Lung (tissue), 12 donors: ENCODE measurements around the gene PSMB5. TPM values are rescaled to one million over a fixed set of nuclear protein-coding genes. Genes with fewer than 3 reads are reported as not detected.

Source experiments
- ATAC-seq: fragments of 200-7000 bp; cut with Tn5 transposase; one replicate; pipeline ENCODE4 v1.9.1; 2020; ENCODE audit warnings: moderate number of reproducible peaks; ENCODE audit not compliant: insufficient read depth, low FRiP score
- DNase-seq, 3 donors: peaks; one replicate each; pipeline ENCODE4 v3.0.0-alpha.2; 2013 to 2017
- H3K27ac ChIP-seq, 2 donors: one replicate each; pipeline ENCODE4 v1.5.1; 2013; ENCODE audit warnings: mild to moderate bottlenecking in 2 of 2, moderate library complexity in 2 of 2, control low read depth in 1 of 2, inconsistent platforms in 1 of 2, low read depth in 1 of 2, low read length in 1 of 2
- H3K27me3 ChIP-seq, 3 donors: one replicate each; pipeline ENCODE4 v1.5.1; 2013; ENCODE audit warnings: low read length in 2 of 3; ENCODE audit not compliant: control insufficient read depth in 3 of 3, insufficient read depth in 3 of 3
- H3K36me3 ChIP-seq, 4 donors: one replicate each; pipeline ENCODE4 v1.5.1; 2013; ENCODE audit warnings: low read length in 4 of 4, mild to moderate bottlenecking in 1 of 4, moderate library complexity in 1 of 4; ENCODE audit not compliant: control insufficient read depth in 4 of 4, insufficient read depth in 4 of 4
- H3K4me1 ChIP-seq, 5 donors: one replicate each; pipeline ENCODE4 v1.5.1; 2013; ENCODE audit warnings: low read length in 5 of 5, mild to moderate bottlenecking in 2 of 5, moderate library complexity in 1 of 5; ENCODE audit not compliant: control insufficient read depth in 5 of 5, insufficient read depth in 5 of 5
- H3K4me3 ChIP-seq: one replicate; pipeline ENCODE4 v1.5.1; 2013; ENCODE audit warnings: mild to moderate bottlenecking, control low read depth, moderate library complexity
- H3K9ac ChIP-seq, 2 donors: one replicate each; pipeline ENCODE4 v1.5.1; 2013; ENCODE audit warnings: low read length in 2 of 2, control low read depth in 1 of 2; ENCODE audit not compliant: insufficient read depth in 1 of 2
- H3K9me3 ChIP-seq, 4 donors: one replicate each; pipeline ENCODE4 v1.5.1; 2013; ENCODE audit warnings: low read length in 3 of 4, mild to moderate bottlenecking in 1 of 4, moderate library complexity in 1 of 4; ENCODE audit not compliant: control insufficient read depth in 4 of 4, insufficient read depth in 3 of 4
- CTCF ChIP-seq: IDR thresholded peaks from 2 replicates; pipeline ENCODE4 v1.5.1; 2012; ENCODE audit warnings: mild to moderate bottlenecking; ENCODE audit errors: control extremely low read depth, extremely low read depth
- WGBS, 2 donors: extraction: QIAGEN DNeasy Blood & Tissue Kit; methylation state at CpG; one replicate each; pipeline ENCODE4 v1.1.7; 2013; 5-methylcytosine and 5-hydroxymethylcytosine counted together
- polyA plus RNA-seq, 2 donors: library from polyadenylated mRNA; stranded (reverse); fragments of 200-250 nt; gene quantifications; one replicate each; pipeline ENCODE4 v1.2.1, GENCODE V29; 2013
- total RNA-seq, 2 donors: library from RNA; depleted of rRNA in 1 of 2; stranded (reverse); fragments of >200 nt in 1 of 2; gene quantifications; one replicate each; pipeline ENCODE4 v1.2.1, GENCODE V29; 2014 to 2021
- donor health status: control.
- donor health status: control.
- donor health status: Bipolar disorder and iron deficiency.
- donor health status: healthy.
- donor health status: DM: yes; HTN: yes; CAD: no.

The PSMB5 gene
- total and polyA plus RNA-seq, 4 donors, result 64.8 to 147 (median 101) TPM

- Histone ChIP-seq H3K27ac (peak overlapping the region; percentile 29 to 51), H3K9me3 (no peaks in the 10 kb centered on the region), H3K9ac (no peak overlapping the region), H3K27me3 (no peaks in the 10 kb centered on the region), H3K36me3 (peaks cover 0 to 6% (median under 1%) of the 10 kb centered on the region in 4 donors), H3K4me3 (no peak overlapping the region), H3K4me1 (peaks cover 0 to 15% (median 10%) of the 10 kb centered on the region in 5 donors)
- no peak for ATAC-seq
- 77 to 78% methylated on average over 79 to 85 of the region's 85 CpGs for WGBS, 2 donors
- DNase-seq, result no peak
- TF ChIP-seq CTCF, result no peak
These were observed 13.3 kb upstream of the PSMB5 start for GRCh38 chr14:23047751-23048693.

- DNase-seq (peak in 1 of 3 donors; percentile 64), ATAC-seq (no peak)
- Histone ChIP-seq H3K4me3 (no peak overlapping the region), H3K9me3 (no peaks in the 10 kb centered on the region), H3K9ac (no peak overlapping the region), H3K27me3 (no peaks in the 10 kb centered on the region), H3K27ac (peak overlapping the region; percentile 7 to 29), H3K36me3 (peaks cover 0 to 6% (median under 1%) of the 10 kb centered on the region in 4 donors), H3K4me1 (peaks cover 0 to 15% (median 10%) of the 10 kb centered on the region in 5 donors)
- no peak for TF ChIP-seq CTCF
- 68 to 69% methylated on average over 6 of the region's 6 CpGs for WGBS, 2 donors
These were observed 12.4 kb upstream of the PSMB5 start for GRCh38 chr14:23047034-23047634.

DNA sequence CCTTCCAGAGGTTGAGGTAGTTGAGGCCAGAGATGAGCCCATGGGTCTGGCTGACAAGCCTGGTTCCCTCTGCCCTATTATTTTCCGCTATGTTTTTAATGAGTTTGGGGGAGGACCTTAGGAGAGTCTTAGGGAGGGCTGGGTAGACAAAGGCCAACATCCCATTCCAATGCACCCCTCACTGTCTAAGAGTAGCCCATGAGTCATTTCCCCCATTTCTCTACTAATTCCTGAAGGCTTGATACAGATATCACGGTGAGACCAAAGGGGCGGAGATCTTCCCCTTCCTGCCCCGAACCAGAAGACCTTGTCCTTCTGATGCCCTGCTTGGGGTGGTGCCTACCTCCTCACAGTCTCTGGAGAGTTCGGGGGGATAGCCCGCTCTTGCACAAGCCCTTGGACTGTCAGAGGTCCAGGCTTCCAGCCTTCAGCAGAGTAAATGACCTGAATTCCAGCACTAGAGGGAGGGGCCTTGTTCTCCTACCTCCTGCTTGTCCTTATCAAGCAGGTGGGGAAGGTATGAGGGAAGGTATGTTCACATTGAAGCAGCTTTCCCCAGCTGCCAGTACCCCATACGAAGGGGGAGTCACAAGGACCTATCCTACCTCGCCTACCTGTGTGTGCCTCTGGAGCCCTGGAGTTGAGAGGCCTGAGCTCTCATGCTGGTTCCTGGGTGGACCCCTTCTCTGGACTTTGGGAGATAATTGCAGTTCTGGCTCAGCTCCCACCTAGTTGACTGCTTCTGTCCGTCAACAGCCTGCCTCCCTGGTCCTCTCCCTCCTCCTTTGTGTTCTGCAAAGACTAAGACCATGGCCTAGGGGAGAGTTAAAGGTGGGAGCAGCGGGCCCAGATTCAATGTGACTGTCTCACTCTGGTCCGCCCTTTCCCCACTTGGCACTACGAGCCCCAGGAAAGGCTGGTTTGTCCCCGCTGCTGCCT is 11.0 kb upstream of the PSMB5 start:
- DNase-seq, result no peak

More for the DNA sequence above, 11.0 kb upstream of the PSMB5 start:
- H3K9me3 ChIP-seq, result no peaks in the 10 kb centered on the region
- no peak for TF ChIP-seq CTCF
- peaks cover 0 to 2% (median under 1%) of the 10 kb centered on the region in 4 donors for H3K36me3 ChIP-seq
- no peak for ATAC-seq
- no peak overlapping the region for H3K9ac ChIP-seq
- no peaks in the 10 kb centered on the region for H3K27me3 ChIP-seq
- H3K4me1 ChIP-seq, result peaks cover 0 to 15% (median 10%) of the 10 kb centered on the region in 5 donors
- no peak overlapping the region for H3K4me3 ChIP-seq
- peak overlapping the region; percentile 35 to 42 for H3K27ac ChIP-seq
- 76 to 81% methylated on average over 13 of the region's 13 CpGs for WGBS, 2 donors
